ENCODE measurements around the gene OMP.

GRCh38 chr11:77124488-77124887 is 21.8 kb downstream of the OMP start:
- TF ChIP-seq ZNF550 (CRISPR knock-in tag; IDR thresholded peaks at IDR 0.05; ENCODE audit: borderline replicate concordance) (no peak), ZNF639 (CRISPR knock-in tag; conservative IDR thresholded peaks at IDR 0.05) (no peak), ONECUT2 (CRISPR knock-in tag; IDR thresholded peaks at IDR 0.05) (no peak), POLR2A (IDR thresholded peaks at IDR 0.05; ENCODE audit: insufficient read depth in 1 of 2, low read depth in 2 of 2, low read length in 2 of 2) (no peak), TSC22D2 (CRISPR knock-in tag; IDR thresholded peaks at IDR 0.05; ENCODE audit: borderline replicate concordance) (no peak), SAFB2 (CRISPR knock-in tag; IDR thresholded peaks at IDR 0.05; ENCODE audit: borderline replicate concordance, low read depth) (no peak), MAFF (IDR thresholded peaks at IDR 0.05; ENCODE audit: low read depth, low read length) (no peak), ZNF44 (CRISPR knock-in tag; IDR thresholded peaks at IDR 0.05) (no peak), GTF2F1 (IDR thresholded peaks at IDR 0.05; ENCODE audit: low read length) (no peak)
- TF ChIP-seq, protein P1, sequence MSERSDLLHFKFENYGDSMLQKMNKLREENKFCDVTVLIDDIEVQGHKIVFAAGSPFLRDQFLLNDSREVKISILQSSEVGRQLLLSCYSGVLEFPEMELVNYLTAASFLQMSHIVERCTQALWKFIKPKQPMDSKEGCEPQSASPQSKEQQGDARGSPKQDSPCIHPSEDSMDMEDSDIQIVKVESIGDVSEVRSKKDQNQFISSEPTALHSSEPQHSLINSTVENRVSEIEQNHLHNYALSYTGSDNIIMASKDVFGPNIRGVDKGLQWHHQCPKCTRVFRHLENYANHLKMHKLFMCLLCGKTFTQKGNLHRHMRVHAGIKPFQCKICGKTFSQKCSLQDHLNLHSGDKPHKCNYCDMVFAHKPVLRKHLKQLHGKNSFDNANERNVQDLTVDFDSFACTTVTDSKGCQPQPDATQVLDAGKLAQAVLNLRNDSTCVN (CRISPR knock-in tag; IDR thresholded peaks at IDR 0.05; ENCODE audit: borderline replicate concordance): no peak

Data from HepG2 (cell line).